H9 (cell line): ENCODE data around the gene CELF4. TPM values are rescaled to one million over a fixed set of nuclear protein-coding genes. Genes with fewer than 3 reads are reported as not detected.

Source experiments
- DNase-seq: peaks from one replicate; pipeline ENCODE4 v3.0.0-alpha.2; 2017
- H2AFZ ChIP-seq: one replicate; pipeline ENCODE4 v1.6.1; 2013; ENCODE audit warnings: mild to moderate bottlenecking, low read length, control low read depth, moderate library complexity
- H2AK5ac ChIP-seq: 2 replicates; pipeline ENCODE4 v1.6.1; 2013; ENCODE audit warnings: low read length, control low read depth, mixed read lengths; ENCODE audit not compliant: insufficient read length
- H2BK120ac ChIP-seq: one replicate; pipeline ENCODE4 v1.6.1; 2013; ENCODE audit warnings: low read depth, mild to moderate bottlenecking, low read length, control low read depth, inconsistent platforms; ENCODE audit not compliant: poor library complexity, severe bottlenecking
- H2BK12ac ChIP-seq: 2 replicates; pipeline ENCODE4 v1.6.1; 2013; ENCODE audit warnings: low read length, control low read depth, mixed read lengths, low read depth; ENCODE audit not compliant: insufficient read length
- H2BK15ac ChIP-seq: 2 replicates; pipeline ENCODE4 v1.6.1; 2013; ENCODE audit warnings: low read depth, low read length, control low read depth
- H2BK20ac ChIP-seq: one replicate; pipeline ENCODE4 v1.6.1; 2013; ENCODE audit warnings: low read depth, mild to moderate bottlenecking, low read length, control low read depth, inconsistent platforms; ENCODE audit not compliant: poor library complexity, severe bottlenecking
- H2BK5ac ChIP-seq: 2 replicates; pipeline ENCODE4 v1.6.1; 2013; ENCODE audit warnings: low read length, control low read depth, mixed read lengths; ENCODE audit not compliant: insufficient read length
- H3K14ac ChIP-seq: 2 replicates; pipeline ENCODE4 v1.6.1; 2013; ENCODE audit warnings: low read length, control low read depth; ENCODE audit not compliant: insufficient read depth
- H3K18ac ChIP-seq: 2 replicates; pipeline ENCODE4 v1.6.1; 2013; ENCODE audit warnings: low read depth, mild to moderate bottlenecking, mixed read lengths, low read length, control low read depth; ENCODE audit not compliant: insufficient read length
- H3K23ac ChIP-seq: 2 replicates; pipeline ENCODE4 v1.6.1; 2013; ENCODE audit warnings: low read length, control low read depth, mixed read lengths, low read depth; ENCODE audit not compliant: insufficient read length
- H3K23me2 ChIP-seq: 2 replicates; pipeline ENCODE4 v1.6.1; 2013; ENCODE audit warnings: low read depth, mild to moderate bottlenecking, mixed read lengths, low read length, control low read depth; ENCODE audit not compliant: insufficient read length, poor library complexity, severe bottlenecking
- H3K27ac ChIP-seq: 2 replicates; pipeline ENCODE4 v1.5.1; 2013; ENCODE audit warnings: low read length, control low read depth, mixed read lengths, low read depth; ENCODE audit not compliant: insufficient read length
- H3K27me3 ChIP-seq: 2 replicates; pipeline ENCODE4 v1.6.1; 2013; ENCODE audit warnings: low read length, control low read depth, inconsistent platforms; ENCODE audit not compliant: insufficient read depth
- H3K4ac ChIP-seq: 2 replicates; pipeline ENCODE4 v1.6.1; 2013; ENCODE audit warnings: low read depth, mild to moderate bottlenecking, control low read depth, inconsistent platforms, low read length, moderate library complexity
- H3K4me1 ChIP-seq: 2 replicates; pipeline ENCODE4 v1.6.1; 2013; ENCODE audit warnings: low read length, control low read depth, inconsistent platforms; ENCODE audit not compliant: insufficient read depth
- H3K4me2 ChIP-seq: 2 replicates; pipeline ENCODE4 v1.6.1; 2013; ENCODE audit warnings: low read length, control low read depth, mixed read lengths; ENCODE audit not compliant: insufficient read length, insufficient read depth
- H3K56ac ChIP-seq: 2 replicates; pipeline ENCODE4 v1.6.1; 2013; ENCODE audit warnings: low read depth, mild to moderate bottlenecking, mixed read lengths, low read length, control low read depth; ENCODE audit not compliant: insufficient read length
- H3K79me1 ChIP-seq: 2 replicates; pipeline ENCODE4 v1.6.1; 2013; ENCODE audit warnings: low read depth, mild to moderate bottlenecking, moderate library complexity, low read length, control low read depth, inconsistent platforms; ENCODE audit not compliant: insufficient read depth, poor library complexity, severe bottlenecking
- H3K79me2 ChIP-seq: 2 replicates; pipeline ENCODE4 v1.6.1; 2013; ENCODE audit warnings: low read length, control low read depth, inconsistent platforms; ENCODE audit not compliant: insufficient read depth
- H3K9ac ChIP-seq: 2 replicates; pipeline ENCODE4 v1.6.1; 2013; ENCODE audit warnings: low read length, control low read depth, mixed read lengths; ENCODE audit not compliant: insufficient read length; ENCODE audit errors: extremely low read depth
- H3K9me3 ChIP-seq: one replicate; pipeline ENCODE4 v1.6.1; 2013; ENCODE audit warnings: low read depth, low read length, inconsistent platforms; ENCODE audit not compliant: control insufficient read depth
- H3T11ph ChIP-seq: one replicate; pipeline ENCODE4 v1.6.1; 2013; ENCODE audit warnings: mild to moderate bottlenecking, low read length, control low read depth, inconsistent platforms
- H4K20me1 ChIP-seq: one replicate; pipeline ENCODE4 v1.6.1; 2013; ENCODE audit not compliant: control insufficient read depth, insufficient read length, insufficient read depth
- H4K5ac ChIP-seq: 2 replicates; pipeline ENCODE4 v1.6.1; 2013; ENCODE audit warnings: low read depth, mild to moderate bottlenecking, mixed read lengths, low read length, control low read depth; ENCODE audit not compliant: insufficient read length
- H4K8ac ChIP-seq: replicated peaks from 2 replicates; pipeline ENCODE4 v1.6.1; 2013; ENCODE audit warnings: low read length, control low read depth, mixed read lengths, low read depth; ENCODE audit not compliant: insufficient read length
- H4K91ac ChIP-seq: 2 replicates; pipeline ENCODE4 v1.6.1; 2013; ENCODE audit warnings: low read depth, mild to moderate bottlenecking, moderate library complexity, mixed read lengths, low read length, control low read depth; ENCODE audit not compliant: insufficient read length
- H3K27ac Mint-ChIP-seq, 3 experiments: 2 replicates in 2 of 3; 3 replicates in 1 of 3; pipeline ENCODE4 v1.8.0; 2020 to 2021; ENCODE audit warnings: mixed read lengths in 3 of 3, mild to moderate bottlenecking in 1 of 3, moderate library complexity in 1 of 3
- H3K27me3 Mint-ChIP-seq: 2 replicates; pipeline ENCODE4 v1.8.0; 2021; ENCODE audit warnings: low read depth, mild to moderate bottlenecking, moderate library complexity, mixed read lengths
- H3K36me3 Mint-ChIP-seq, 3 experiments: 2 replicates in 2 of 3; 3 replicates in 1 of 3; pipeline ENCODE4 v1.8.0; 2020 to 2021; ENCODE audit warnings: low read depth in 3 of 3, mixed read lengths in 3 of 3; ENCODE audit not compliant: insufficient read depth in 1 of 3
- H3K4me1 Mint-ChIP-seq, 2 experiments: 2 replicates each; pipeline ENCODE4 v1.8.0; 2020; ENCODE audit warnings: mixed read lengths in 2 of 2
- H3K4me3 Mint-ChIP-seq, 2 experiments: 2 replicates in 1 of 2; 3 replicates in 1 of 2; pipeline ENCODE4 v1.8.0; 2020 to 2021; ENCODE audit warnings: mild to moderate bottlenecking in 2 of 2, mixed read lengths in 2 of 2, moderate library complexity in 1 of 2
- H3K9me3 Mint-ChIP-seq, 2 experiments: 2 replicates in 1 of 2; 3 replicates in 1 of 2; pipeline ENCODE4 v1.8.0; 2020; ENCODE audit warnings: mild to moderate bottlenecking in 2 of 2, mixed read lengths in 2 of 2, moderate library complexity in 1 of 2
- CTCF ChIP-seq: fragments of 200-600 bp; sonication (generic); conservative IDR thresholded peaks from 3 replicates; pipeline ENCODE4 v1.8.0; 2021; ENCODE audit warnings: antibody characterized with exemption, mild to moderate bottlenecking
- WGBS: extraction: QIAGEN DNeasy Blood & Tissue Kit; methylation state at CpG from one replicate; pipeline ENCODE4 v1.1.7; 2013; ENCODE audit warnings: missing lambda C conversion rate, low lambda C conversion rate, mixed read lengths; ENCODE audit not compliant: insufficient read length; ENCODE audit errors: extremely low coverage; 5-methylcytosine and 5-hydroxymethylcytosine counted together
- total RNA-seq: library from RNA; stranded (reverse); gene quantifications from 2 replicates; pipeline ENCODE4 v1.2.1, GENCODE V29; 2021

The CELF4 gene
- total RNA-seq, 1 experiment from 2014 or later, result 1.1 TPM

GRCh38 chr18:37420315-37420880, 145.2 kb downstream of the CELF4 start:
- no peak for TF ChIP-seq CTCF
- Histone ChIP-seq H3K4me2 (no peak overlapping the region), H3K79me2 (no peaks in the 10 kb centered on the region), H2BK20ac (no peak overlapping the region), H4K20me1 (no peaks in the 10 kb centered on the region), H3K56ac (no peak overlapping the region), H2BK120ac (no peak overlapping the region), H3K9me3 (no peaks in the 10 kb centered on the region), H3K23me2 (no peaks in the 10 kb centered on the region), H3K27me3 (no peaks in the 10 kb centered on the region), H2BK5ac (no peak overlapping the region), H3K9ac (no peak overlapping the region), H3K23ac (no peak overlapping the region), H3K27ac (no peak overlapping the region), H3K4ac (no peak overlapping the region), H2AK5ac (no peak overlapping the region), H3K79me1 (no peaks in the 10 kb centered on the region), H3K4me1 (peaks cover 2% of the 10 kb centered on the region; the same call in 1 of the 2 replicates), H2BK15ac (no peak overlapping the region), H2AFZ (no peak overlapping the region), H4K8ac (no peak overlapping the region), H2BK12ac (no peak overlapping the region), H3T11ph (no peak overlapping the region), H3K18ac (no peak overlapping the region), H4K91ac (no peak overlapping the region), H3K14ac (no peak overlapping the region; the same call in 1 of the 2 replicates), H4K5ac (no peak overlapping the region)
- no peaks in the 10 kb centered on the region; a peak in 2 of 7 replicates for H3K36me3 Mint-ChIP-seq
- H3K27ac Mint-ChIP-seq, result no peak overlapping the region
- peaks cover 30% of the 10 kb centered on the region for H3K27me3 Mint-ChIP-seq
- H3K4me1 Mint-ChIP-seq, result peaks cover 32 to 36% of the 10 kb centered on the region in 2 experiments
- H3K4me3 Mint-ChIP-seq, result no peak overlapping the region
- no peak for DNase-seq
- H3K9me3 Mint-ChIP-seq, result no peaks in the 10 kb centered on the region
- WGBS, result no CpG with 5 or more reads among the region's 7 CpGs
